HEK293 (cell line): ENCODE results near the gene HRH2.

Experiments used
- CTCF ChIA-PET: fragments of 350-600 bp; formaldehyde crosslinking; extraction: SDS; loops from one replicate; lab custom pipeline; 2021; ENCODE audit warnings: antibody characterized with exemption; lab: Yijun Ruan, JAX
- POLR2A ChIA-PET: fragments of 300-600 bp; formaldehyde crosslinking; extraction: SDS; loops from one replicate; lab custom pipeline; 2020; ENCODE audit warnings: antibody characterized with exemption, inconsistent platforms; lab: Yijun Ruan, JAX
- H3K27ac ChIP-seq: fragments of 200-500 bp; sonication (Bioruptor generic); 2 replicates; pipeline ENCODE4 v1.5.1; 2014; ENCODE audit warnings: low read depth, low read length, control low read depth, inconsistent platforms; ENCODE audit errors: extremely low read depth
- H3K36me3 ChIP-seq, 2 experiments: fragments of 200-500 bp in 1 of 2; sonication (Bioruptor generic) in 1 of 2; 1 replicate in 1 of 2; 2 replicates in 1 of 2; pipeline ENCODE4 v1.5.1; 2014 to 2017; ENCODE audit warnings: inconsistent platforms in 2 of 2, low read length in 2 of 2; ENCODE audit not compliant: control insufficient read depth in 2 of 2, insufficient read depth in 1 of 2
- H3K4me1 ChIP-seq: fragments of 200-500 bp; sonication (Bioruptor generic); 2 replicates; pipeline ENCODE4 v1.5.1; 2014; ENCODE audit warnings: mild to moderate bottlenecking, low read length, inconsistent platforms; ENCODE audit not compliant: control insufficient read depth, insufficient read depth
- H3K4me3 ChIP-seq: 2 replicates; pipeline ENCODE4 v1.5.1; 2011; ENCODE audit warnings: low read depth, mild to moderate bottlenecking, control low read depth, low read length, moderate library complexity
- H3K9me3 ChIP-seq: fragments of 200-500 bp; sonication (Bioruptor generic); 2 replicates; pipeline ENCODE4 v1.5.1; 2014; ENCODE audit warnings: low read depth, low read length, inconsistent platforms; ENCODE audit not compliant: control insufficient read depth, insufficient read depth
- GFI1B ChIP-seq: fragments of 450-650 bp; formaldehyde crosslinking; IDR thresholded peaks from 2 replicates; pipeline ENCODE4 v1.5.1; 2016; ENCODE audit warnings: missing biosample characterization, missing genetic modification characterization
- KLF16 ChIP-seq: fragments of 450-650 bp; formaldehyde crosslinking; IDR thresholded peaks from 2 replicates; pipeline ENCODE4 v1.5.1; 2017; ENCODE audit warnings: missing biosample characterization, missing genetic modification characterization
- KLF17 ChIP-seq: fragments of 450-650 bp; formaldehyde crosslinking; IDR thresholded peaks from 2 replicates; pipeline ENCODE4 v1.5.1; 2016; ENCODE audit warnings: missing biosample characterization, missing genetic modification characterization
- MEIS1 ChIP-seq: sonication (generic); formaldehyde crosslinking; IDR thresholded peaks from 2 replicates; pipeline ENCODE4 v1.8.1; 2022; ENCODE audit warnings: missing genetic modification reagents, mild to moderate bottlenecking, borderline replicate concordance
- OSR2 ChIP-seq: fragments of 450-650 bp; formaldehyde crosslinking; IDR thresholded peaks from 2 replicates; pipeline ENCODE4 v1.5.1; 2016; ENCODE audit warnings: missing biosample characterization, missing genetic modification characterization
- ZBTB20 ChIP-seq: fragments of 450-650 bp; formaldehyde crosslinking; IDR thresholded peaks from 2 replicates; pipeline ENCODE4 v1.5.1; 2016; ENCODE audit warnings: missing biosample characterization, missing genetic modification characterization
- ZBTB49 ChIP-seq: fragments of 450-650 bp; formaldehyde crosslinking; IDR thresholded peaks from 2 replicates; pipeline ENCODE4 v1.5.1; 2016; ENCODE audit warnings: missing biosample characterization, missing genetic modification characterization, low read depth
- ZFP41 ChIP-seq: fragments of 450-650 bp; formaldehyde crosslinking; IDR thresholded peaks from 2 replicates; pipeline ENCODE4 v1.5.1; 2016; ENCODE audit warnings: missing biosample characterization, missing genetic modification characterization, borderline replicate concordance
- ZIC2 ChIP-seq: fragments of 450-650 bp; formaldehyde crosslinking; IDR thresholded peaks from 2 replicates; pipeline ENCODE4 v1.5.1; 2016; ENCODE audit warnings: missing biosample characterization, missing genetic modification characterization
- ZNF10 ChIP-seq: fragments of 450-650 bp; formaldehyde crosslinking; IDR thresholded peaks from 2 replicates; pipeline ENCODE4 v1.5.1; 2017; ENCODE audit warnings: missing biosample characterization, missing genetic modification characterization
- ZNF114 ChIP-seq: fragments of 450-650 bp; formaldehyde crosslinking; IDR thresholded peaks from 2 replicates; pipeline ENCODE4 v1.5.0; 2017; ENCODE audit warnings: missing biosample characterization, missing genetic modification characterization
- ZNF148 ChIP-seq: fragments of 450-650 bp; formaldehyde crosslinking; IDR thresholded peaks from 2 replicates; pipeline ENCODE4 v1.5.0; 2017; ENCODE audit warnings: missing biosample characterization, missing genetic modification characterization, borderline replicate concordance
- ZNF169 ChIP-seq: fragments of 450-650 bp; formaldehyde crosslinking; IDR thresholded peaks from 2 replicates; pipeline ENCODE4 v1.5.1; 2016; ENCODE audit warnings: missing biosample characterization, missing genetic modification characterization
- ZNF18 ChIP-seq: fragments of 450-650 bp; formaldehyde crosslinking; IDR thresholded peaks from 2 replicates; pipeline ENCODE4 v1.5.1; 2016; ENCODE audit warnings: missing biosample characterization, missing genetic modification characterization
- ZNF280D ChIP-seq: fragments of 450-650 bp; formaldehyde crosslinking; IDR thresholded peaks from 2 replicates; pipeline ENCODE4 v1.5.1; 2016; ENCODE audit warnings: missing biosample characterization, missing genetic modification characterization
- ZNF391 ChIP-seq: fragments of 450-650 bp; formaldehyde crosslinking; IDR thresholded peaks from 2 replicates; pipeline ENCODE4 v1.5.1; 2016; ENCODE audit warnings: low read depth, missing biosample characterization, missing genetic modification characterization, borderline replicate concordance
- ZNF404 ChIP-seq: fragments of 450-650 bp; formaldehyde crosslinking; IDR thresholded peaks from 2 replicates; pipeline ENCODE4 v1.5.1; 2017; ENCODE audit warnings: missing biosample characterization, missing genetic modification characterization
- ZNF549 ChIP-seq: fragments of 450-650 bp; IDR thresholded peaks from 2 replicates; pipeline ENCODE4 v1.5.1; 2018; ENCODE audit warnings: missing biosample characterization, missing genetic modification characterization, mild to moderate bottlenecking, inconsistent platforms, moderate library complexity
- ZNF596 ChIP-seq: fragments of 450-650 bp; IDR thresholded peaks from 2 replicates; pipeline ENCODE4 v1.5.0; 2018; ENCODE audit warnings: missing biosample characterization, mild to moderate bottlenecking, missing genetic modification characterization, moderate library complexity
- ZNF621 ChIP-seq: fragments of 450-650 bp; formaldehyde crosslinking; IDR thresholded peaks from 2 replicates; pipeline ENCODE4 v1.5.1; 2017; ENCODE audit warnings: missing biosample characterization, missing genetic modification characterization
- ZNF677 ChIP-seq: fragments of 450-650 bp; IDR thresholded peaks from 2 replicates; pipeline ENCODE4 v1.5.0; 2018; ENCODE audit warnings: missing biosample characterization, mild to moderate bottlenecking, missing genetic modification characterization, moderate library complexity
- ZNF692 ChIP-seq: fragments of 450-650 bp; formaldehyde crosslinking; IDR thresholded peaks from 2 replicates; pipeline ENCODE4 v1.5.1; 2016; ENCODE audit warnings: missing biosample characterization, missing genetic modification characterization
- ZNF785 ChIP-seq: fragments of 450-650 bp; formaldehyde crosslinking; IDR thresholded peaks from 2 replicates; pipeline ENCODE4 v1.5.1; 2016; ENCODE audit warnings: missing biosample characterization, missing genetic modification characterization
- ZSCAN30 ChIP-seq: fragments of 450-650 bp; IDR thresholded peaks from 2 replicates; pipeline ENCODE4 v1.5.1; 2018; ENCODE audit warnings: missing biosample characterization, mild to moderate bottlenecking, missing genetic modification characterization, moderate library complexity

The HRH2 gene

GRCh38 chr5:175654807-175655206, 3.1 kb upstream of the HRH2 start:
- Histone ChIP-seq H3K27ac (no peak overlapping the region), H3K36me3 (no peaks in the 10 kb centered on the region), H3K4me1 (peaks cover 3% of the 10 kb centered on the region; the same call in 1 of the 2 replicates), H3K4me3 (no peak overlapping the region), H3K9me3 (no peaks in the 10 kb centered on the region)
- ChIA-PET CTCF (no interaction called here), POLR2A (no interaction called here)
- TF ChIP-seq OSR2 (tag by site-specific recombination) (no peak), ZNF148 (tag by site-specific recombination) (no peak), ZSCAN30 (tag by site-specific recombination) (no peak), ZNF692 (tag by site-specific recombination) (no peak), ZNF621 (no peak), ZNF785 (no peak), MEIS1 (CRISPR knock-in tag) (no peak), KLF17 (tag by site-specific recombination) (no peak), ZNF114 (tag by site-specific recombination) (no peak), GFI1B (tag by site-specific recombination) (no peak), ZNF549 (tag by site-specific recombination) (no peak), KLF16 (tag by site-specific recombination) (no peak), ZNF10 (tag by site-specific recombination) (no peak), ZNF596 (tag by site-specific recombination) (no peak), ZFP41 (no peak), ZNF169 (tag by site-specific recombination) (no peak)

GRCh38 chr5:175655411-175655810, 2.5 kb upstream of the HRH2 start:
- Histone ChIP-seq H3K9me3 (no peaks in the 10 kb centered on the region), H3K4me1 (peaks cover 3% of the 10 kb centered on the region; the same call in 1 of the 2 replicates), H3K36me3 (no peaks in the 10 kb centered on the region), H3K27ac (no peak overlapping the region), H3K4me3 (no peak overlapping the region)
- CTCF ChIA-PET, result no interaction called here
- TF ChIP-seq ZNF18 (tag by site-specific recombination) (no peak), ZBTB49 (tag by site-specific recombination) (no peak), ZNF280D (tag by site-specific recombination) (no peak), ZNF404 (no peak), ZIC2 (tag by site-specific recombination) (no peak), ZNF677 (tag by site-specific recombination) (no peak), ZBTB20 (tag by site-specific recombination) (no peak), ZNF391 (tag by site-specific recombination) (no peak)
- POLR2A ChIA-PET, result no interaction called here
